A549 (cell line): ENCODE measurements around the gene HCN2.

Source experiments
- CBX2 ChIP-seq: fragments of 200-600 bp; sonication (generic); IDR thresholded peaks from 2 replicates; pipeline ENCODE4 v1.6.1; 2016; ENCODE audit warnings: low read depth, mild to moderate bottlenecking, borderline replicate concordance
- CHD4 ChIP-seq: fragments of 200-600 bp; sonication (generic); IDR thresholded peaks from 2 replicates; pipeline ENCODE4 v1.6.1; 2016; ENCODE audit warnings: antibody characterized with exemption, mild to moderate bottlenecking, borderline replicate concordance
- EP300 ChIP-seq, 2 experiments: fragments of >200 bp; sonication (Bioruptor Twin); formaldehyde crosslinking; IDR thresholded peaks; 2 replicates in 1 of 2; 3 replicates in 1 of 2; pipeline ENCODE4 v1.6.1; 2016 to 2017
- ESRRA ChIP-seq: fragments of 150-350 bp; IDR thresholded peaks from 2 replicates; pipeline ENCODE4 v1.6.1; 2014; ENCODE audit warnings: mild to moderate bottlenecking, low read length, borderline replicate concordance
- POLR2A ChIP-seq: IDR thresholded peaks from 2 replicates; pipeline ENCODE4 v1.6.1; 2012; ENCODE audit warnings: mild to moderate bottlenecking, low read length
- RFX5 ChIP-seq: fragments of 450-650 bp; IDR thresholded peaks from 2 replicates; pipeline ENCODE4 v1.7.1; 2014; ENCODE audit warnings: antibody characterized with exemption, mild to moderate bottlenecking, moderate library complexity
- TF ChIP-seq, protein P1 (sequence below): fragments of >200 bp; sonication (Bioruptor Twin); formaldehyde crosslinking; IDR thresholded peaks from 3 replicates; pipeline ENCODE4 v1.5.1; 2016

DNA sequence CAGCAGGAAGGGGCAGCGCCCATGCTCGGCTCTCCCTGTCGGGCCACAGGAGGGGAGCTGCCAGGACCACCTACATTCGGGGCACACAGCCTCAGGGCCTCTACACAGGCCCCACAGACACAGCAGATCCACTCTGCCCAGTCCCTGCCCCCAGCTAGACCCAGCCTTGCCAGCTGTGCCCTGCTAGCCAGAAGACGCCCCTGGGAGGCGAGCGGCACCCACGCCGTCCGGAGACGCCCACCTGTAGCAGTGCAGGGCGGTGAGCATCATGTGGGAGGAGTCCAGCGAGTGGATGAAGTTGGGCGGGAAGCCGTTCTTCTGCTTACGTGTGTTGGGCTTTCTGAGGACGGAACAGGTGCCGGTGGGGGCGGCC lies 28.6 kb downstream of the HCN2 start:
- TF ChIP-seq, protein P1, sequence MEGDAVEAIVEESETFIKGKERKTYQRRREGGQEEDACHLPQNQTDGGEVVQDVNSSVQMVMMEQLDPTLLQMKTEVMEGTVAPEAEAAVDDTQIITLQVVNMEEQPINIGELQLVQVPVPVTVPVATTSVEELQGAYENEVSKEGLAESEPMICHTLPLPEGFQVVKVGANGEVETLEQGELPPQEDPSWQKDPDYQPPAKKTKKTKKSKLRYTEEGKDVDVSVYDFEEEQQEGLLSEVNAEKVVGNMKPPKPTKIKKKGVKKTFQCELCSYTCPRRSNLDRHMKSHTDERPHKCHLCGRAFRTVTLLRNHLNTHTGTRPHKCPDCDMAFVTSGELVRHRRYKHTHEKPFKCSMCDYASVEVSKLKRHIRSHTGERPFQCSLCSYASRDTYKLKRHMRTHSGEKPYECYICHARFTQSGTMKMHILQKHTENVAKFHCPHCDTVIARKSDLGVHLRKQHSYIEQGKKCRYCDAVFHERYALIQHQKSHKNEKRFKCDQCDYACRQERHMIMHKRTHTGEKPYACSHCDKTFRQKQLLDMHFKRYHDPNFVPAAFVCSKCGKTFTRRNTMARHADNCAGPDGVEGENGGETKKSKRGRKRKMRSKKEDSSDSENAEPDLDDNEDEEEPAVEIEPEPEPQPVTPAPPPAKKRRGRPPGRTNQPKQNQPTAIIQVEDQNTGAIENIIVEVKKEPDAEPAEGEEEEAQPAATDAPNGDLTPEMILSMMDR, result no peak
- TF ChIP-seq POLR2A (no peak), ESRRA (no peak), RFX5 (no peak), CBX2 (no peak), CHD4 (no peak), EP300 (IDR thresholded peaks at IDR 0.05) (no peak)
